Vagina (tissue), 2 donors: ENCODE data around the gene ZNF662.

ENCODE experiments used
- CTCF ChIP-seq, 3 experiments: fragments of 450-650 bp in 2 of 3; fragments of 200-600 bp in 1 of 3; sonication (generic) in 1 of 3; IDR thresholded peaks; one replicate each; pipeline ENCODE4 v1.5.1; 2017 to 2019; ENCODE audit warnings: antibody characterized with exemption in 3 of 3, mild to moderate bottlenecking in 2 of 3, moderate library complexity in 2 of 3
- POLR2A ChIP-seq, 2 donors: fragments of 450-650 bp; IDR thresholded peaks; one replicate each; pipeline ENCODE4 v1.6.1; 2017; ENCODE audit warnings: antibody characterized with exemption in 2 of 2, mild to moderate bottlenecking in 2 of 2, moderate library complexity in 2 of 2

- TF ChIP-seq CTCF (IDR thresholded peaks at IDR 0.05) (no peak), POLR2A (IDR thresholded peaks at IDR 0.05) (no peak)
Observed at GRCh38 chr3:42911551-42911950, 5.6 kb downstream of the ZNF662 start.
